Measurements from ENCODE around the gene TAMM41. TPM values are rescaled to one million over a fixed set of nuclear protein-coding genes. Genes with fewer than 3 reads are reported as not detected.

Gene TAMM41
- total and polyA plus RNA-seq, 4 experiments from 2014 or later, result 25.5 to 52.2 (median 41.0) TPM

GRCh38 chr3:11853450-11853849, 6.8 kb upstream of the TAMM41 start:
- POLR2A ChIA-PET (ENCODE audit: partially characterized antibody), result no interaction called here
- peaks cover 3 to 7% of the 10 kb centered on the region in 2 donors for H3K27me3 Mint-ChIP-seq
- Histone ChIP-seq H3K9me3 (ENCODE audit: control insufficient read depth in 1 of 2, low read length in 2 of 2) (no peaks in the 10 kb centered on the region), H3K36me3 (ENCODE audit: insufficient read depth, low read length) (no peaks in the 10 kb centered on the region), H3K4me1 (ENCODE audit: insufficient read depth, low read length) (no peaks in the 10 kb centered on the region), H3K4me3 (ENCODE audit: low read length in 2 of 2) (no peak overlapping the region), H3K27me3 (ENCODE audit: insufficient read depth, low read length) (no peaks in the 10 kb centered on the region), H3K27ac (ENCODE audit: low read depth, low read length) (no peak overlapping the region)
- H3K36me3 Mint-ChIP-seq, result no peaks in the 10 kb centered on the region
- H3K4me1 Mint-ChIP-seq, result peaks cover 0 to 7% (median 0%) of the 10 kb centered on the region in 4 donors
- DNase-seq, result no peak
- CTCF ChIA-PET (ENCODE audit: partially characterized antibody), result no interaction called here
- no peak overlapping the region for H3K4me3 Mint-ChIP-seq
- intact Hi-C loops (cut with micrococcal nuclease), result no loop called here
- no peak overlapping the region for H3K27ac Mint-ChIP-seq
- H3K9me3 Mint-ChIP-seq, result peaks cover 0 to 3% (median 0%) of the 10 kb centered on the region in 8 donors

GRCh38 chr3:11850003-11850402, 3.3 kb upstream of the TAMM41 start:
- Mint-ChIP-seq H3K27me3 (no peaks in the 10 kb centered on the region), H3K36me3 (peaks cover 0 to 10% of the 10 kb centered on the region in 2 donors), H3K4me3 (peak overlapping the region in 1 of 8 donors; percentile 34), H3K9me3 (no peaks in the 10 kb centered on the region), H3K27ac (peak overlapping the region in 1 of 7 donors; percentile 51), H3K4me1 (peaks cover 22 to 35% (median 28%) of the 10 kb centered on the region in 4 donors)
- no peaks in the 10 kb centered on the region for H3K9me3 ChIP-seq (ENCODE audit: control insufficient read depth in 1 of 2, low read length in 2 of 2)
- H3K27ac ChIP-seq (ENCODE audit: low read depth, low read length), result no peak overlapping the region
- intact Hi-C loops (cut with micrococcal nuclease), result no loop called here
- H3K27me3 ChIP-seq (ENCODE audit: insufficient read depth, low read length), result no peaks in the 10 kb centered on the region
- no peak for DNase-seq
- peaks cover 24% of the 10 kb centered on the region for H3K4me1 ChIP-seq (ENCODE audit: insufficient read depth, low read length)
- no peaks in the 10 kb centered on the region for H3K36me3 ChIP-seq (ENCODE audit: insufficient read depth, low read length)
- ChIA-PET CTCF (ENCODE audit: partially characterized antibody) (no interaction called here), POLR2A (ENCODE audit: partially characterized antibody) (no interaction called here)
- H3K4me3 ChIP-seq (ENCODE audit: low read length in 2 of 2), result no peak overlapping the region

- peaks cover 30% of the 10 kb centered on the region for H3K4me1 ChIP-seq (ENCODE audit: insufficient read depth, low read length)
- peaks cover 12% of the 10 kb centered on the region for H3K36me3 ChIP-seq (ENCODE audit: insufficient read depth, low read length)
- Mint-ChIP-seq H3K4me1 (peaks cover 31 to 50% (median 39%) of the 10 kb centered on the region in 4 donors), H3K9me3 (no peaks in the 10 kb centered on the region), H3K4me3 (peak overlapping the region; percentile 96 to 99 (median 98)), H3K27ac (peak overlapping the region; percentile 87 to 99 (median 98)), H3K36me3 (peaks cover 13 to 27% of the 10 kb centered on the region in 2 donors), H3K27me3 (no peaks in the 10 kb centered on the region)
- H3K27ac ChIP-seq (ENCODE audit: low read depth, low read length), result peak overlapping the region; percentile 88
- intact Hi-C loops (cut with micrococcal nuclease), result loop anchor here (2.0 kb wide), 1 partner anchor 575 kb away; the partner anchor contains the start of gene ATG7
- H3K4me3 ChIP-seq (ENCODE audit: low read length in 2 of 2), result peak overlapping the region in 1 of 2 donors; percentile 79
- no peaks in the 10 kb centered on the region for H3K9me3 ChIP-seq (ENCODE audit: control insufficient read depth in 1 of 2, low read length in 2 of 2)
- ChIA-PET POLR2A (ENCODE audit: partially characterized antibody) (interaction anchor here (0.9 to 1.8 kb wide), 4 partner anchors 77 to 637 kb away, joined by 3 to 9 read pairs (median 5); partner anchors contain the start of genes ATG7, TSEN2 and VGLL4), CTCF (ENCODE audit: partially characterized antibody) (interaction anchor here (0.8 to 2.0 kb wide), 5 partner anchors 12 to 33 kb away, joined by 3 to 6 read pairs (median 4); no protein-coding TSS in a partner anchor)
- no peaks in the 10 kb centered on the region for H3K27me3 ChIP-seq (ENCODE audit: insufficient read depth, low read length)
- peak in 3 of 5 donors; percentile 8 to 13 (median 11) for DNase-seq
Observed at GRCh38 chr3:11847607-11848006, 922 bp upstream of the TAMM41 start.

- ChIA-PET CTCF (ENCODE audit: partially characterized antibody) (interaction anchor here (1.1 kb wide), 1 partner anchor 15 kb away, joined by 3 read pairs; no protein-coding TSS in a partner anchor), POLR2A (ENCODE audit: partially characterized antibody) (interaction anchor here (0.8 to 1.8 kb wide), 2 partner anchors 9 to 203 kb away, joined by 5 to 9 read pairs; partner anchors contain the start of gene VGLL4)
- intact Hi-C loops (cut with micrococcal nuclease), result loop anchor here (1.0 to 2.0 kb wide), 3 partner anchors 126 to 639 kb away; partner anchors contain the start of genes ATG7 and TSEN2
- no peaks in the 10 kb centered on the region for H3K9me3 Mint-ChIP-seq
- Histone ChIP-seq H3K4me1 (ENCODE audit: insufficient read depth, low read length) (peaks cover 30% of the 10 kb centered on the region), H3K27ac (ENCODE audit: low read depth, low read length) (peak overlapping the region; percentile 88), H3K4me3 (ENCODE audit: low read length in 2 of 2) (peak overlapping the region; percentile 79 to 92), H3K36me3 (ENCODE audit: insufficient read depth, low read length) (peaks cover 21% of the 10 kb centered on the region), H3K9me3 (ENCODE audit: control insufficient read depth in 1 of 2, low read length in 2 of 2) (no peaks in the 10 kb centered on the region), H3K27me3 (ENCODE audit: insufficient read depth, low read length) (no peaks in the 10 kb centered on the region)
- peaks cover 20 to 34% of the 10 kb centered on the region in 2 donors for H3K36me3 Mint-ChIP-seq
- peak overlapping the region; percentile 87 to 99 (median 98) for H3K27ac Mint-ChIP-seq
- peaks cover 31 to 57% (median 40%) of the 10 kb centered on the region in 4 donors for H3K4me1 Mint-ChIP-seq
- peak in 4 of 5 donors; percentile 10 to 18 (median 10) for DNase-seq
- H3K27me3 Mint-ChIP-seq, result no peaks in the 10 kb centered on the region
- H3K4me3 Mint-ChIP-seq, result peak overlapping the region; percentile 96 to 99 (median 98)
Observed at GRCh38 chr3:11845651-11846050, 1.0 kb downstream of the TAMM41 start.

- no peaks in the 10 kb centered on the region for H3K9me3 ChIP-seq (ENCODE audit: control insufficient read depth in 1 of 2, low read length in 2 of 2)
- H3K4me1 ChIP-seq (ENCODE audit: insufficient read depth, low read length), result peaks cover 30% of the 10 kb centered on the region
- peaks cover 33 to 53% (median 40%) of the 10 kb centered on the region in 4 donors for H3K4me1 Mint-ChIP-seq
- H3K9me3 Mint-ChIP-seq, result no peaks in the 10 kb centered on the region
- no peaks in the 10 kb centered on the region for H3K27me3 Mint-ChIP-seq
- H3K27me3 ChIP-seq (ENCODE audit: insufficient read depth, low read length), result no peaks in the 10 kb centered on the region
- no peak for DNase-seq
- ChIA-PET POLR2A (ENCODE audit: partially characterized antibody) (no interaction called here), CTCF (ENCODE audit: partially characterized antibody) (no interaction called here)
- H3K36me3 ChIP-seq (ENCODE audit: insufficient read depth, low read length), result peaks cover 26% of the 10 kb centered on the region
- intact Hi-C loops (cut with micrococcal nuclease), result no loop called here
- peak overlapping the region; percentile 53 to 99 (median 98) for H3K27ac Mint-ChIP-seq
- H3K27ac ChIP-seq (ENCODE audit: low read depth, low read length), result peak overlapping the region; percentile 23
- peaks cover 27 to 40% of the 10 kb centered on the region in 2 donors for H3K36me3 Mint-ChIP-seq
- H3K4me3 Mint-ChIP-seq, result peak overlapping the region; percentile 54 to 99 (median 98)
- H3K4me3 ChIP-seq (ENCODE audit: low read length in 2 of 2), result no peak overlapping the region
Observed at GRCh38 chr3:11844891-11845290, 1.8 kb downstream of the TAMM41 start.

- DNase-seq, result peak in 1 of 5 donors; percentile 6
- ChIA-PET CTCF (ENCODE audit: partially characterized antibody) (interaction anchor here (1.1 to 1.8 kb wide), 3 partner anchors 9 to 17 kb away, joined by 3 to 12 read pairs (median 5); partner anchors contain the start of gene TAMM41), POLR2A (ENCODE audit: partially characterized antibody) (no interaction called here)
- Histone ChIP-seq H3K36me3 (ENCODE audit: insufficient read depth, low read length) (peaks cover 67% of the 10 kb centered on the region), H3K4me3 (ENCODE audit: low read length in 2 of 2) (no peak overlapping the region), H3K9me3 (ENCODE audit: control insufficient read depth in 1 of 2, low read length in 2 of 2) (no peaks in the 10 kb centered on the region), H3K4me1 (ENCODE audit: insufficient read depth, low read length) (no peaks in the 10 kb centered on the region), H3K27ac (ENCODE audit: low read depth, low read length) (no peak overlapping the region), H3K27me3 (ENCODE audit: insufficient read depth, low read length) (no peaks in the 10 kb centered on the region)
- Mint-ChIP-seq H3K4me3 (no peak overlapping the region), H3K9me3 (no peaks in the 10 kb centered on the region), H3K4me1 (peaks cover 0 to 7% (median 4%) of the 10 kb centered on the region in 4 donors), H3K27ac (peak overlapping the region in 3 of 7 donors; percentile 0 to 64 (median 53)), H3K36me3 (peaks cover 50 to 79% of the 10 kb centered on the region in 2 donors), H3K27me3 (no peaks in the 10 kb centered on the region)
- intact Hi-C loops (cut with micrococcal nuclease), result no loop called here
Observed at GRCh38 chr3:11835028-11835639, 11.6 kb downstream of the TAMM41 start.
